ENCODE data around the gene SLC25A46. TPM values are rescaled to one million over a fixed set of nuclear protein-coding genes. Genes with fewer than 3 reads are reported as not detected.
"Not testable (repeated sequence)": the region's sequence is repeated elsewhere in the genome, so short reads cannot be mapped to it uniquely, and the experiment has no call there.

Gene SLC25A46
- 33.5 and 43.6 TPM in 2 replicates for total RNA-seq (ENCODE audit: low replicate concordance)

- H3K27me3 ChIP-seq, result peaks cover 29% of the 10 kb centered on the region
- peak within 1 kb of the TSS; percentile 97 for H3K4me3 Mint-ChIP-seq
- H2AFZ ChIP-seq (replicated peaks), result peak within 1 kb of the TSS; percentile 81
- H3K36me3 ChIP-seq, result no peaks in the 10 kb centered on the region
- H3K4me1 ChIP-seq, result peaks cover 4% of the 10 kb centered on the region
- no peaks in the 10 kb centered on the region for H3K36me3 Mint-ChIP-seq
- no peak for TF ChIP-seq CTCF (IDR thresholded peaks at IDR 0.05)
- peak; percentile 43 for TF ChIP-seq EZH2phosphoT487 (IDR thresholded peaks at IDR 0.05)
- peak; percentile 63 for TF ChIP-seq EZH2 (IDR thresholded peaks at IDR 0.05)
- H3K9ac ChIP-seq, result peak within 1 kb of the TSS; percentile 75
- peak within 1 kb of the TSS; percentile 88 for H3K4me2 ChIP-seq
- H3K4me3 ChIP-seq, result peak within 1 kb of the TSS; percentile 93
- H3K27ac ChIP-seq, result peak within 1 kb of the TSS; percentile 43
- peaks cover 14% of the 10 kb centered on the region for H3K4me1 Mint-ChIP-seq
- peaks cover 9% of the 10 kb centered on the region for H3F3A ChIP-seq (ENCODE audit: low read depth)
- peaks cover 12% of the 10 kb centered on the region for H3K79me2 ChIP-seq (ENCODE audit: low read depth)
- H3K9me3 Mint-ChIP-seq, result no peaks in the 10 kb centered on the region
- no peaks in the 10 kb centered on the region for H3K9me3 ChIP-seq (ENCODE audit: low read depth)
- H3K27me3 Mint-ChIP-seq (ENCODE audit: insufficient read depth, low read depth), result peaks cover 4% of the 10 kb centered on the region
- H4K20me1 ChIP-seq (ENCODE audit: low read depth), result no peaks in the 10 kb centered on the region
- peak within 1 kb of the TSS; percentile 65 for H3K27ac Mint-ChIP-seq
- DNase-seq (ENCODE audit: low spot score), result peak; percentile 93
Observed at GRCh38 chr5:110738812-110739651, at the start of gene SLC25A46. SLC25A46 (plus strand) TSS chr5:110739007; CDS start chr5:110739120, 113 bp downstream.

DNA sequence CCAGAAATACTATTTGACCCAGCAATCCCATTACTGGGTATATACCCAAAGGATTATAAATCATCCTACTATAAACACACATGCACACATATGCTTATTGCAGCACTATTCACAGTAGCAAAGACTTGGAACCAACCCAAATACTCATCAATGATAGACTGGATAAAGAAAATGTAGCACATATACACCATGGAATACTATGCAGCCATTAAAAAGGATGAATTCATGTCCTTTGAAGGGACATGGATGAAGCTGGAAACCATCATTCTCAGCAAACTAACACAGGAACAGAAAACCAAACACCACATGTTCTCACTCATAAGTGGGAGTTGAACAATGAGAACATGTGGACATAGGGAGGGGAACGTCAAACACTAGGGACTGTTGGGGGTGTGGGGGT lies 48.2 kb upstream of the SLC25A46 start:
- not testable (repeated sequence) for H3K27ac ChIP-seq; H3K27me3 Mint-ChIP-seq (ENCODE audit: insufficient read depth, low read depth); H3K4me3 Mint-ChIP-seq; H3K4me2 ChIP-seq; DNase-seq (ENCODE audit: low spot score); H3K27ac Mint-ChIP-seq; H3K9ac ChIP-seq; H3K36me3 Mint-ChIP-seq; H3K9me3 ChIP-seq (ENCODE audit: low read depth); H3K4me3 ChIP-seq; H3K9me3 Mint-ChIP-seq; H4K20me1 ChIP-seq (ENCODE audit: low read depth); H3K36me3 ChIP-seq; H3K79me2 ChIP-seq (ENCODE audit: low read depth); H2AFZ ChIP-seq (replicated peaks); H3F3A ChIP-seq (ENCODE audit: low read depth); H3K27me3 ChIP-seq; H3K4me1 ChIP-seq; H3K4me1 Mint-ChIP-seq

GRCh38 chr5:110692669-110693068 lies 46.1 kb upstream of the SLC25A46 start:
- not testable (repeated sequence) for H3K36me3 ChIP-seq; H3K4me3 Mint-ChIP-seq; H3K4me1 ChIP-seq; H3K9ac ChIP-seq; H3K4me1 Mint-ChIP-seq; H3F3A ChIP-seq (ENCODE audit: low read depth); H3K79me2 ChIP-seq (ENCODE audit: low read depth); H3K4me3 ChIP-seq; H3K27me3 Mint-ChIP-seq (ENCODE audit: insufficient read depth, low read depth); H3K27ac Mint-ChIP-seq; H3K4me2 ChIP-seq; H3K36me3 Mint-ChIP-seq; H3K9me3 ChIP-seq (ENCODE audit: low read depth); H4K20me1 ChIP-seq (ENCODE audit: low read depth); H3K9me3 Mint-ChIP-seq; H3K27ac ChIP-seq; H3K27me3 ChIP-seq
- peak overlapping the region; percentile 79 for H2AFZ ChIP-seq (replicated peaks)
- peak; percentile 31 for TF ChIP-seq CTCF (IDR thresholded peaks at IDR 0.05)
- peak; percentile 17 for DNase-seq (ENCODE audit: low spot score)

- TF ChIP-seq CTCF (IDR thresholded peaks at IDR 0.05) (no peak), EZH2phosphoT487 (IDR thresholded peaks at IDR 0.05) (no peak), EZH2 (IDR thresholded peaks at IDR 0.05) (no peak)
- no peak for DNase-seq (ENCODE audit: low spot score)
- Mint-ChIP-seq H3K27ac (no peak overlapping the region), H3K4me3 (no peak overlapping the region), H3K27me3 (ENCODE audit: insufficient read depth, low read depth) (no peaks in the 10 kb centered on the region), H3K9me3 (no peaks in the 10 kb centered on the region), H3K4me1 (no peaks in the 10 kb centered on the region), H3K36me3 (no peaks in the 10 kb centered on the region)
- Histone ChIP-seq H3K36me3 (no peaks in the 10 kb centered on the region), H3K4me3 (no peak overlapping the region), H3K27ac (no peak overlapping the region), H3K4me1 (no peaks in the 10 kb centered on the region), H3K27me3 (no peaks in the 10 kb centered on the region), H3K9ac (no peak overlapping the region), H3K4me2 (no peak overlapping the region), H2AFZ (replicated peaks) (no peak overlapping the region), H3K79me2 (ENCODE audit: low read depth) (no peaks in the 10 kb centered on the region), H4K20me1 (ENCODE audit: low read depth) (no peaks in the 10 kb centered on the region), H3K9me3 (ENCODE audit: low read depth) (no peaks in the 10 kb centered on the region), H3F3A (ENCODE audit: low read depth) (no peaks in the 10 kb centered on the region)
Observed at GRCh38 chr5:110702300-110702699, 36.5 kb upstream of the SLC25A46 start.

Measured in neural progenitor cell (in vitro differentiated cells).